Mucosa of stomach (tissue), 1 donor: ENCODE measurements around the gene CD160.
"Not testable (repeated sequence)": the region's sequence is repeated elsewhere in the genome, so short reads cannot be mapped to it uniquely, and the experiment has no call there.

Experiments
- H3K27me3 ChIP-seq: one replicate; pipeline ENCODE4 v1.7.0; 2013; ENCODE audit warnings: mild to moderate bottlenecking, low read length; ENCODE audit not compliant: control insufficient read depth, insufficient read depth
- H3K36me3 ChIP-seq: one replicate; pipeline ENCODE4 v1.7.0; 2013; ENCODE audit warnings: low read length; ENCODE audit not compliant: control insufficient read depth, insufficient read depth
- H3K4me1 ChIP-seq: one replicate; pipeline ENCODE4 v1.7.0; 2013; ENCODE audit warnings: mild to moderate bottlenecking, low read length; ENCODE audit not compliant: control insufficient read depth, insufficient read depth
- H3K4me3 ChIP-seq: one replicate; pipeline ENCODE4 v1.7.0; 2013; ENCODE audit warnings: low read length
- H3K9ac ChIP-seq: one replicate; pipeline ENCODE4 v1.7.0; 2013; ENCODE audit warnings: mild to moderate bottlenecking, low read length, moderate library complexity
- H3K9me3 ChIP-seq: one replicate; pipeline ENCODE4 v1.7.0; 2013; ENCODE audit warnings: mild to moderate bottlenecking, low read length, moderate library complexity; ENCODE audit not compliant: control insufficient read depth
- donor health status: Pancreatic carcinoma.

Gene CD160

GRCh38 chr1:145765585-145766360 lies 46.5 kb downstream of the CD160 start:
- not testable (repeated sequence) for H3K4me1 ChIP-seq, H3K36me3 ChIP-seq, H3K9ac ChIP-seq, H3K27me3 ChIP-seq, H3K9me3 ChIP-seq, H3K4me3 ChIP-seq

- H3K4me3 ChIP-seq, H3K4me1 ChIP-seq, H3K9me3 ChIP-seq, H3K36me3 ChIP-seq, H3K9ac ChIP-seq, H3K27me3 ChIP-seq: not testable (repeated sequence)
Measured at GRCh38 chr1:145766926-145767325, 47.6 kb downstream of the CD160 start.

DNA sequence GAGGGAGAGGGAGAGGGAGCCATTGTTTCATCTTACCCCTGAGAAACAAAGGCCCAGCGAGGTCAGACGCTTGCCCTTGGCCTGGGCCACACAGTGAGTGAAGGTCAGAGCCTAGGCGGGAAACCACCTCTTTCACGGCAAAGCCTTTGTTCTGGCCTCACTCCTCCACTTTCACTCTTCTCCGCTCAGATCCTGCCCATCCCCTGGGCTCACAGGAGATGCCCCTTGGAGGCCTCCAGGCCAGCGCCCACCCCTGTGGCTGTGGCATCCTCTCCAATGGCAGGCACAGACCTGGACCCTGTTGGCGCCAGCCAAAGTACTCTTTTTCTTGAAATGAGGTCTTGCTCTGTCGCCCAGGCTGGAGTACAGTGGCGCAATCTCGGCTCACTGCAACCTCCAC lies 48.7 kb downstream of the CD160 start:
- H3K27me3 ChIP-seq, H3K9me3 ChIP-seq, H3K36me3 ChIP-seq, H3K9ac ChIP-seq, H3K4me1 ChIP-seq, H3K4me3 ChIP-seq: not testable (repeated sequence)

DNA sequence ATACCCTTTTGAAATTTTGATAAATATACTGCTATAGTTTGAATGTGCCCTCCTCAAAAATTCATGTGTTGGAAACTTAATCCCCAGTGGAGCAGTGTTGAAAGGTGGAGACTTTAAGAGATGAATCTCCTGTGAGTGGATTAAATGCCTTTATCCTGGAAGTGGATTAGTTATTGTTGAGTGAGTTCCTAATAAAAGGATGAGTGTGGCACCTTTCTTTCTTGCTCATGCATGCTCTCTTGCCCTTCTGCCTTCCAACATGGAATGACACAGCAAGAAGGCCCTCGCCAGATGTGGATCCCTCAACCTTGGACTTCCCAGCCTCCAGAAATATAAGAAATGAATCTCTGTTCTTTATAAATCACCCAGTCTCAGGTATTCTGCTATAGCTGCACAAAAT lies 51.8 kb downstream of the CD160 start:
- Histone ChIP-seq H3K9me3 (no peaks in the 10 kb centered on the region), H3K36me3 (peaks cover 7% of the 10 kb centered on the region), H3K4me1 (peaks cover 9% of the 10 kb centered on the region), H3K27me3 (no peaks in the 10 kb centered on the region), H3K9ac (no peak overlapping the region), H3K4me3 (no peak overlapping the region)

GRCh38 chr1:145773423-145773822 lies 54.1 kb downstream of the CD160 start:
- Histone ChIP-seq H3K9ac (peak overlapping the region; percentile 19), H3K9me3 (no peaks in the 10 kb centered on the region), H3K36me3 (peaks cover 7% of the 10 kb centered on the region), H3K4me1 (peaks cover 9% of the 10 kb centered on the region), H3K4me3 (no peak overlapping the region), H3K27me3 (no peaks in the 10 kb centered on the region)

- H3K9ac ChIP-seq, result no peak overlapping the region
- H3K4me1 ChIP-seq, result peaks cover 14% of the 10 kb centered on the region
- H3K36me3 ChIP-seq, result no peaks in the 10 kb centered on the region
- no peak overlapping the region for H3K4me3 ChIP-seq
- no peaks in the 10 kb centered on the region for H3K9me3 ChIP-seq
- H3K27me3 ChIP-seq, result no peaks in the 10 kb centered on the region
Measured at GRCh38 chr1:145777357-145778145, 58.3 kb downstream of the CD160 start.

DNA sequence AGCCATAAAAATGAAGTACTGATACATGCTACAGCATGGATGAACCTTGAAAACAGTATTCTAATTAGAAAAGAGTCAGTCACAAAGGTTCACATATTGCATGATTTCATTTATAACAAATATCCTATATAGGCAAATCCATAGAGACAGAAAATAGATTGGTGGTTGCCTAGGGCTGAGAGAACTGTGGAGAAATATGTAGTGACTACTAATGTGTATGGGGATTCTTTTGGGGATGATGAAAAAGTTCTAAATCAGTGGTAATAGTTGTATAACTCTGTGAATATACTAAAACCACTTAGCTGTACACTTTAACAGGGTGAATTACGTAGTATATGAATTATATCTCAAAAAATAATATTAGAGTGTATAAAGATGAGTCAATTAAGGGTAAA lies 58.8 kb downstream of the CD160 start:
- peaks cover 13% of the 10 kb centered on the region for H3K4me1 ChIP-seq
- H3K27me3 ChIP-seq, result no peaks in the 10 kb centered on the region
- no peaks in the 10 kb centered on the region for H3K36me3 ChIP-seq
- no peak overlapping the region for H3K9ac ChIP-seq
- H3K4me3 ChIP-seq, result no peak overlapping the region
- H3K9me3 ChIP-seq, result no peaks in the 10 kb centered on the region

DNA sequence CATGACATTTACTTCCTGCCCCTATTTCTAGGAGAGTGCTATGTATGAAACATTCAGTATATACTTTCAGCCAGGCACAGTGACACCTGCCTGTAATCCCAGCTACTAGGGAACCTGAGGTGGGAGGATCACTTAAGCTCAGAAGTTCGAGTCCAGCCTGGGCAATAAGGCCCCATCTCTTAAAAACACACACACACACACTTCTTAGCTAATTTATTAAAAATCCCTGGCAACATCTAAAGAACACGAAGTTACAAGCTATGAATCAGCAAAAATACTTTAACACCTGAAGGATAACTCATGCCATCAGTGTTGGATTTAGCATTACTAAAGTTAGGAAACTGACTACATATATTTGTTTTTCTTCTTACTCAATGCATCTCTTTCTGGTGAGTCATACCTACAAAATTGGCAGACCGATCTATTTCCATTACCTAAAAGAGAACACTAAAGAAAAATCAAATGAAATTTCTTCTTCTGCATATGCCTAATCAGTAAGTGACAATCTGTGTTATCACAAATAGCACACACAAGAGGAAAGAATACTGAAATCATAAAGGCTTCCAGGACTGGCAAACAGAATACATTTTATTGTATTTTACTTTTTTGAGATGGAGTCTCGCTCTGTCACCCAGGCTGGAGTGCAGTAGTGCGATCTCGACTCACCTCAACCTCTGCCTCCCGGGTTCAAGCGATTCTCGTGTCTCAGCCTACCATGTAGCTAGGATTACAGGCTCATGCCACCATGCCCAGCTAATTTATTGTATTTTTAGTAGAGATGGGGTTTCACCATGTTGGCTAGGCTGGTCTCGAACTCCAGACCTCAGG lies 63.2 kb downstream of the CD160 start:
- no peak overlapping the region for H3K4me3 ChIP-seq

GRCh38 chr1:145784409-145784808 lies 65.1 kb downstream of the CD160 start:
- Histone ChIP-seq H3K36me3 (no peaks in the 10 kb centered on the region), H3K9me3 (no peaks in the 10 kb centered on the region), H3K27me3 (no peaks in the 10 kb centered on the region), H3K4me1 (peaks cover 29% of the 10 kb centered on the region), H3K4me3 (no peak overlapping the region), H3K9ac (no peak overlapping the region)

More for the DNA sequence above, 63.2 kb downstream of the CD160 start:
- Histone ChIP-seq H3K36me3 (no peaks in the 10 kb centered on the region), H3K9me3 (no peaks in the 10 kb centered on the region), H3K9ac (no peak overlapping the region), H3K27me3 (no peaks in the 10 kb centered on the region), H3K4me1 (peaks cover 29% of the 10 kb centered on the region)

- H3K27me3 ChIP-seq, result no peaks in the 10 kb centered on the region
Measured at GRCh38 chr1:145785547-145785946, 66.2 kb downstream of the CD160 start.

DNA sequence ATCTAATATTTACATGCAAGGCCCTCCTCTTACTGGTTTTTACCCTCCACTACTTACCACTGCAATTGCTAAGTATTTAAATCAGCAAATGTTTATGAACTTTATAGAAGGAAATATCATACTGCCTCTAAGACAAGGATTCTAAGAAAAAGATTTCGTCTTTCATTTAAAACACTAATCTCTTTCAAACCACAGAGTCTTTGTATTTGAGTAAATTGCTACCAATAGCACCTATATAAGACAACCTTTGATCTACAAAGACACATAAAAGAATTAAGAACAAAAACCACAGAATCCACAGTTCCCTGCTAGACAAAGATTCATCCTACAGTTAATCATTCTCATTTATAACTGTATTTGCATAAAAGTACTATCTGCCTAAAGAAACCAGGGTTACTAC lies 67.0 kb downstream of the CD160 start:
- H3K9me3 ChIP-seq, result no peaks in the 10 kb centered on the region
- no peaks in the 10 kb centered on the region for H3K27me3 ChIP-seq
- H3K36me3 ChIP-seq, result no peaks in the 10 kb centered on the region
- H3K9ac ChIP-seq, result peak overlapping the region; percentile 30
- H3K4me1 ChIP-seq, result peaks cover 29% of the 10 kb centered on the region
- H3K4me3 ChIP-seq, result no peak overlapping the region

More at GRCh38 chr1:145785547-145785946, 66.2 kb downstream of the CD160 start:
- peaks cover 29% of the 10 kb centered on the region for H3K4me1 ChIP-seq
- H3K4me3 ChIP-seq, result no peak overlapping the region
- H3K9ac ChIP-seq, result peak overlapping the region; percentile 30
- H3K36me3 ChIP-seq, result no peaks in the 10 kb centered on the region
- no peaks in the 10 kb centered on the region for H3K9me3 ChIP-seq

- H3K9ac ChIP-seq, result no peak overlapping the region
- no peaks in the 10 kb centered on the region for H3K9me3 ChIP-seq
- H3K27me3 ChIP-seq, result no peaks in the 10 kb centered on the region
- H3K4me1 ChIP-seq, result peaks cover 24% of the 10 kb centered on the region
- H3K4me3 ChIP-seq, result no peak overlapping the region
- no peaks in the 10 kb centered on the region for H3K36me3 ChIP-seq
Measured at GRCh38 chr1:145788580-145788979, 69.3 kb downstream of the CD160 start.
